Embryonic facial prominence (tissue), 1 donor: ENCODE results near the gene MX1.
"Not testable (repeated sequence)": the region's sequence is repeated elsewhere in the genome, so short reads cannot be mapped to it uniquely, and the experiment has no call there.

Experiments
- DNase-seq: peaks from one replicate; pipeline ENCODE4 v3.0.0-alpha.2; 2016; ENCODE audit errors: extremely low spot score

The MX1 gene

GRCh38 chr21:41407541-41408460 lies 18.2 kb upstream of the MX1 start:
- DNase-seq, result no peak

- no peak for DNase-seq
Observed at GRCh38 chr21:41410361-41410760, 15.7 kb upstream of the MX1 start.

- no peak for DNase-seq
Observed at GRCh38 chr21:41410767-41411448, 15.1 kb upstream of the MX1 start.

- no peak for DNase-seq
Observed at GRCh38 chr21:41411449-41412089, 14.5 kb upstream of the MX1 start.

GRCh38 chr21:41417505-41417904 lies 8.5 kb upstream of the MX1 start:
- DNase-seq, result not testable (repeated sequence)

GRCh38 chr21:41418393-41418792 lies 7.6 kb upstream of the MX1 start:
- no peak for DNase-seq

GRCh38 chr21:41418956-41419680 lies 6.9 kb upstream of the MX1 start:
- DNase-seq, result no peak

GRCh38 chr21:41419921-41420862 lies 5.8 kb upstream of the MX1 start:
- peak; percentile 71 for DNase-seq

GRCh38 chr21:41420998-41421397 lies 5.0 kb upstream of the MX1 start:
- DNase-seq, result not testable (repeated sequence)

- no peak for DNase-seq
Observed at GRCh38 chr21:41422546-41423304, 3.3 kb upstream of the MX1 start.

GRCh38 chr21:41423305-41423636 lies 2.8 kb upstream of the MX1 start:
- not testable (repeated sequence) for DNase-seq

GRCh38 chr21:41425588-41425953 lies 468 bp upstream of the MX1 start:
- no peak for DNase-seq

- DNase-seq, result no peak
Observed at GRCh38 chr21:41426676-41427404, 801 bp downstream of the MX1 start.

- DNase-seq, result no peak
Observed at GRCh38 chr21:41427556-41427955, 1.5 kb downstream of the MX1 start.

GRCh38 chr21:41428311-41428710 lies 2.3 kb downstream of the MX1 start:
- no peak for DNase-seq

GRCh38 chr21:41428847-41429246 lies 2.8 kb downstream of the MX1 start:
- DNase-seq, result no peak

- no peak for DNase-seq
Observed at GRCh38 chr21:41429305-41429704, 3.3 kb downstream of the MX1 start.

GRCh38 chr21:41429925-41430491 lies 4.0 kb downstream of the MX1 start:
- DNase-seq, result no peak
